Loucy (cell line): ENCODE measurements around the gene PTPRN2.

ENCODE experiments used
- CTCF ChIP-seq: fragments of 200-600 bp; sonication (generic); conservative IDR thresholded peaks from 2 replicates; pipeline ENCODE4 v1.5.1; 2014; ENCODE audit warnings: mild to moderate bottlenecking, antibody characterized with exemption, low read length
- EZH2phosphoT487 ChIP-seq: fragments of 200-600 bp; IDR thresholded peaks from 2 replicates; pipeline ENCODE4 v1.6.1; 2018; ENCODE audit warnings: antibody characterized with exemption, mild to moderate bottlenecking, moderate library complexity, borderline replicate concordance

GRCh38 chr7:157662110-157662791 is 925.4 kb downstream of the PTPRN2 start:
- TF ChIP-seq CTCF (no peak), EZH2phosphoT487 (no peak)
